ENCODE measurements around the gene SOCS4. TPM values are rescaled to one million over a fixed set of nuclear protein-coding genes. Genes with fewer than 3 reads are reported as not detected.
"Not testable (repeated sequence)": the region's sequence is repeated elsewhere in the genome, so short reads cannot be mapped to it uniquely, and the experiment has no call there.

Gene SOCS4
- total RNA-seq, 2 experiments from 2014 or later: 36.9 to 39.0 TPM

DNA sequence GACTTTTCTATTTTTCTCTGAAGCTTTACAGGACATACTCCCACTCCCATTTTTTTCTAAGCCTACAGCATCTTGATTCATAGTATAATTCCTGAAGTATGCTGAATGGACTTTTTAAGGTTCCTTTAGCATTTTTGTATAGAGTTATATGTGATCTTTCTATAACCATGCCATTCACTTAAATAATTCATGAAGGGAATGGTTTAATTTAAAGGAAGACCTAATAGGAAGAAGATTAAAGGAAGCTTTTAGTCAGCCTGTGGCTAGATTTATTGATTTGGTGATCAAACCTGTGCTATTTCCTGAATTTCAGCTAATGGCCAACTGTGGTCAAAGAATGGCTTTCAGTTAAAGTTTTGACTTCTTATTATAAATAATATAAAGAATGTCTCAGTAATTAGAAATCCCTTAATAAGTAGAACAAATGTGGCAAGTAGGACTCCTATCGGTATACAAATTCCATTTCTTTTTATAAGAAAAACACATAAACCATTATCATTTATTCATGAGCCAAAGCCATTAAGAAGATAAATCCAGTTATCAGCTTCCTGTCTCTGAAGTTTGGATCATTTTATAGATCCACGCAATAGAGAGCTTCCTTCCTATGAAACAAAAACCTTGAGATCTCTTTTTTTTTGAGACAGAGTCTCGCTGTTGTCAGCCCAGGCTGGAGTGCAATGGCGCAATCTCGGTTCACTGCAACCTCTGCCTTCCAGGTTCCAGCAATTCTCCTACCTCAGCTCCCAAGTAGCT lies 20.4 kb downstream of the SOCS4 start:
- CTCF ChIA-PET: no interaction called here

DNA sequence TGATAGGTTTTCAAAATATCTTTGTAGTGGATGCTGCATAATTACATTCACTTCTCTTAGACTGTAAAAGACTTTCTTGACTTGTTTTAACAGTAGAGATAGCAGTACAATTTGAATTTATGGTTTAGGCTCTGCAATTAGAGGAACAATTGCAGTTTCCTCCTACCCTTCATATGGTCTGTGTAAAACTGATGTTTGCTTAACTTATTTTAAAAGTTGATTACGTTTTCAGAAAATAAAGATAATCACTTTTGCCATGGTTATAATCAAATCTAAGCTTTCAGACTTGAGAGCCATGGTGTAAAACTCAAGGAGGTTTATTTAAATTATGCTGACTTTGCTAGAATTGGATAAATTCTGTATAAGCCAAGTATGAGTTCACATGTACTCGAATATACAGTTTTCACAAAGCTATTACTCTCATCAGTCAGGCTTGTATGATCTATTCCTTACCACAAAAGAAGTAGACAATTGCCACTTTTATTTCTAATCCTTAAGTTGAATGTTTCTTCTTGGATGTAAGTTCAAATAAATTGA lies 21.9 kb downstream of the SOCS4 start:
- CTCF ChIA-PET: no interaction called here
- POLR2A ChIA-PET: no interaction called here

More for the DNA sequence above, 20.4 kb downstream of the SOCS4 start:
- POLR2A ChIA-PET: interaction anchor here (0.9 kb wide), 1 partner anchor 21 kb away, joined by 5 read pairs; the partner anchor contains the start of genes SOCS4 and WDHD1

DNA sequence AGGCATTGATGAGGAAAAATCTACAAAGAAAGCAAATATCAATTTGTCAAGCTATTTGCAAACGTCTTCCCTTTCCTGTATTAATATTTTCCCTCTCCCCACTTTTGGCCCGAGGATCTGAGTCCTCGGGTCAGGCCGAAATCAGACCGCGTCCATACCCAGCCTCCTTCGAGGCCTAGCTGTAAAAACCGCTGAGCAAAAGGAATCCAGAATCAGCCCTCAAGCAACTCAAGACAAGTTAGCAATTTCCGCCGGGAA lies 24.1 kb downstream of the SOCS4 start:
- POLR2A ChIA-PET: interaction anchor here (0.6 to 2.0 kb wide), 11 partner anchors 9 to 159 kb away, joined by 3 to 30 read pairs (median 4); partner anchors contain the start of genes DLGAP5, SOCS4 and WDHD1
- CTCF ChIA-PET: interaction anchor here (0.6 to 1.9 kb wide), 20 partner anchors 9 to 220 kb away, joined by 3 to 16 read pairs (median 4); partner anchors contain the start of genes FBXO34, SOCS4 and WDHD1

DNA sequence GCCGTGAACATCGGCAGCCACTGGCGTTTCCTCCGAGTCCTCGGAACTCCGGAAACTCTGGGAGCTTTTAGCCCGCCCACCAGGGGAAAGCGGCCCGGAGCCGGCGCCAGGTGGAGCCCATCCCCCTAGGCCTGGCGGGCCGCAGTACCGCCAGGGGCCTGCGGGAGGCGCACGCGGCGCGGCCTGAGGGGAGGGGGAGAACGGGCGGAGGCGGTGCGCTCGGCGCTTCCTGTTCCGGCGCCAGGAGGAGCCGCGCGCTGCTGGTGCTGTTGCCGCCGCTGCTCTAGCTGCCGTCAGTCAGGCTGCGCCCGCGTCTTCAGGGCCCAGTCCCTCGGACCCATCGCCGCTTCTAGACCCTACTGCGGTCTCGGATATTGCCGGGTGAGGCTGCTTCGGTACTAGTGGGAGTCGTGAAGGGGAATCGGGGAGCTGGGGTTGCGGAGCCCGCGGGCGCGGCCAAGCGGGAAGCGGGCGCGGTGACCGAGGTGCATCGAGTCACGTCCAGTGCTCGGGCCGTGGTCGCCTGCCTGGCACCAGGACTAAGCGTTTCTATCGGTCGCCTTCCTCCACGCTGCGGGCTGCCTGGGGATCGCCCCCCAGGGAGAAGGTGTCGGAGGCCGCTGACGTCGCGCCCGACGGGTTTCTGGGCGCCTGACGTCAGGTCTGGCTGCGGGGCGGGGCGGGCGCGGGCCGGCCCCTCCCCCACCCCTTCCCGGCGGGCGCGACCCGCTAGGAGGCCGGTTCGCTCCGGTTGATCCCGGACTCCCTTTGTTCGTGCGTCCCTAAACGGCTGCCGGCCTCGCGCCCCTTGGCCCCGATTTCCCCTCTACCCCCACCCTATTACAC lies 24.6 kb downstream of the SOCS4 start, which contains the start of gene MAPK1IP1L:
TSS of gene MAPK1IP1L (plus strand) at position 225 of the 846 bp plus-strand sequence. CDS start 10,037 bp downstream, outside the sequence.
- POLR2A ChIA-PET: interaction anchor here (0.6 to 2.0 kb wide), 11 partner anchors 9 to 158 kb away, joined by 3 to 30 read pairs (median 4); partner anchors contain the start of genes DLGAP5, SOCS4 and WDHD1
- CTCF ChIA-PET: interaction anchor here (0.6 to 1.9 kb wide), 22 partner anchors 8 to 219 kb away, joined by 3 to 16 read pairs (median 4); partner anchors contain the start of genes FBXO34, SOCS4 and WDHD1

DNA sequence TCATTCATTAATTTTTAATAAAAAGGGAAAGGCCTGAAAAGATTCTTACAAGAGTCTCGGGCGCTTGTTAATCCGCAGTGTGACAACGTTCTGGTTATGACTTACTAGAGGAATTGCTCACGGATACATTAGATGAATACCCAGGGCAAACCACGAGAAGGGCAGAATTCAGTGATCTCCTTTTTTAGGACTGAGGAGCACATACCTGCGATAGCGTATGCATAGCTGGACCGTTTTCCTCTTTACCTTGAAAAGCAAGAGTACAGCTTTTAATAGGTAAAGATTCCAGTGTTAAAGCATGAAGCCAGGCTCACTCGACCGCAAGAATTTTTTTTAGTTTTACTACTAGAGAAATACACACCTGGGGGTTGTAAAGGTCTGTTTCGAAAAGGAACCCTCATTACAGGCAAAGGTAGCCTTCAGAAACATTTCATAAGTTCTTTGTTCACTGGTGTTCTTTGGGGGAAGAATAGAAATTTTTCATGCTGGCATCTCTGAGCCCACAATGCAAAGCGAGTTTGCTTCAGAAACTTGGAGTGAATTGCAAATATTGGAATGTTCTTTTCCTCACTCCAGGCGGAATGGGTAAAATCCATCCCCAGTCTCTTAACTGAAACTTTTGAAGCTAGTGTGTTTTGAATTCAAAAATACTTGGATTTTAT lies 25.4 kb downstream of the SOCS4 start:
- ChIA-PET POLR2A (interaction anchor here (0.5 to 2.0 kb wide), 8 partner anchors 14 to 46 kb away, joined by 3 to 30 read pairs (median 5); partner anchors contain the start of genes SOCS4 and WDHD1), CTCF (interaction anchor here (0.7 to 1.9 kb wide), 8 partner anchors 10 to 138 kb away, joined by 3 to 16 read pairs (median 5); partner anchors contain the start of genes SOCS4 and WDHD1)

DNA sequence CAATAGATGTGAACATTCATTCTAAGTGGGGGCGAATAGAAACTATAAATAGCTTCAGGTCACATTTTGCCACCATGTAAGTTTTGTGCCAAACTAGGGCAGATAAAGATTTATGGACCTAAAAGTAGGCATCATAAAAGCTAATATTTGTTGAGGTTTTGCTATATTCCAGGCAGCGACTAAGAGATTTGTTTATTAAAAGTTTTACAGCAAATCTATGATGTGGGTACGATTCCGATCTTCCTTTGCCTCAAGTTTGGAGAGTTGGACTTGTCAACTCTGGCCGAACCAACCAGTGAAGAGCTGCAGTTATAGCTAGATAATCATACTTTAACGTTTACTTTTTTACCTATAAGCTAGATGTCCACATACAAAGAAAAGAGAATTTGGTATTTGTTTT lies 26.0 kb downstream of the SOCS4 start:
- ChIA-PET CTCF (no interaction called here), POLR2A (interaction anchor here (0.5 to 1.4 kb wide), 5 partner anchors 14 to 45 kb away, joined by 3 to 6 read pairs (median 5); no protein-coding TSS in a partner anchor)

DNA sequence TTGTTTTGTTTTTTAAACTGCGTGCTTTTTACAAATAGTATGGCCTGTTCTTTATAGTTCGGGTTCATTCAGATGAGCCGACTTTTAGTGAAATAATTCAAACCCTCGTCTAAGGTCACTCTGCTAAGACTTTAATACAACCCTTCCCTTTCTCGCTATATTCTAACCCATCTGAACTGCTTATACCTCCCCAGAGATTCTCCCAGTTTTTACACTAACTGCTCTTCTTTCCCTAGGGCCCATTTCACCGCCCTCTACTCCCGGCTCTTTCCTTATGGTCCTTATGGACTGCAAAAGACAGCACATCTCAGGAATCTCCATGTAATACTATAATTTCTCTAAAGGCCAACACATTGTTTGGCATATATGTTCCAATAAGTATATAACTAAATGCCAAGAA lies 26.5 kb downstream of the SOCS4 start:
- POLR2A ChIA-PET: interaction anchor here (1.1 to 1.4 kb wide), 3 partner anchors 17 to 45 kb away, joined by 3 to 5 read pairs (median 3); no protein-coding TSS in a partner anchor
- CTCF ChIA-PET: interaction anchor here (1.6 kb wide), 1 partner anchor 19 kb away, joined by 4 read pairs; no protein-coding TSS in a partner anchor

DNA sequence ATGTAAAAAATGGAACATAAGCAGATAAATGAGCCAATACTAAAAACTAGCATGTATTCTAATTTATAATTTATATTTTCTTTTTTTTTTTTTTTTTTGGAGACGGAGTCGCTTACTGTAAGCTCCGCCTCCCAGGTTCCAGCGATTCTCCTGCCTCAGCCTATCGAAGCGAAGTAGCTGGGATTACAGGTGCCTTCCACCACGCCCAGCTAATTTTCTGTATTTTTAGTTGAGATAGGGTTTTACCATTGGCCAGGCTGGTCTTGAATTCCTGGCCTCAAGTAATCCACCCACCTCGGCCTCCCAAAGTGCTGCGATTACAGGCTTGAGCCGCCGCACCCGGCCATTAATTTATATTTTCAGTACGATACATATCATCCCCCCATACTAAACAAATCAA lies 27.1 kb downstream of the SOCS4 start:
- CTCF ChIA-PET: interaction anchor here (1.6 kb wide), 1 partner anchor 18 kb away, joined by 4 read pairs; no protein-coding TSS in a partner anchor
- POLR2A ChIA-PET: interaction anchor here (0.6 kb wide), 1 partner anchor 81 kb away, joined by 5 read pairs; no protein-coding TSS in a partner anchor

DNA sequence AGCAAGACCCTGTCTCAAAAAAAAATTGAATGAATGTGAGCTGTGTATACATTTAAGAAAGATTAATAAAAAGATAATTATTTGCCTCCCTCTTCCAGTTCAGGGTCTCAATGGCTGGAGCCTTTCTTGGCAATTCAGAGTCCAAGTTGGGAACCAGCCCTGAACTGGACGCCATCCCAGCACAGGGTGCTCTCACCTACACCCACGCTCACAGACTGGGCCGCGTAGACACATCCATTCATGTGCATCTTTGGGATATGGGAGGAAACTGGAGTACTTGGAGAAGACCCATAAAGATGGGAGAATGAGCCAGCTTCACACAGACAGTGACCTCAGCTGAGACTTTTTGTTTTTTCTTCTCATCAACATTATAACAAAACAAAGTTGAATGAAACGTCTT lies 30.9 kb downstream of the SOCS4 start:
- ChIA-PET CTCF (interaction anchor here (1.2 kb wide), 1 partner anchor 9 kb away, joined by 3 read pairs; no protein-coding TSS in a partner anchor), POLR2A (no interaction called here)

DNA sequence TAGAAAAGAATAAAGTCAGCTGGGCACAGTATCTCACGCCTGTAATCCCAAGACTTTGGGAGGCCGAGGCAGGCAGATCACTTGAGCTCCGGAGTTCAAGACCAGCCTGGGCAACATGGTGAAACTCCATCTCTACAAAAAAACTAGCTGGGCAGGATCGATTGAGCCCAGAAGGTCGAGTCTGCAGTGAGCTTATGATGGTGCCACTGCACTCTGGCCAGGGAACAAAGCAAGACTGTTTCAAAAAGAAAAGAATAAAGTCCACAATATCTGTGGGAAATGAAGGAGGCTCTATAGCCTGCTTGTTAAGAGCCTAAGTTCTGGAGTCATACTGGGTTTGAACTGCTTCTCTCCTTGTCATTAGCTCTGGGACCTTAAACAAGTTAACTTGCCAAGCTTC lies 32.3 kb downstream of the SOCS4 start:
- ChIA-PET POLR2A (no interaction called here), CTCF (interaction anchor here (0.7 to 1.7 kb wide), 2 partner anchors 8 to 76 kb away, joined by 5 to 6 read pairs; partner anchors contain the start of gene MAPK1IP1L)

DNA sequence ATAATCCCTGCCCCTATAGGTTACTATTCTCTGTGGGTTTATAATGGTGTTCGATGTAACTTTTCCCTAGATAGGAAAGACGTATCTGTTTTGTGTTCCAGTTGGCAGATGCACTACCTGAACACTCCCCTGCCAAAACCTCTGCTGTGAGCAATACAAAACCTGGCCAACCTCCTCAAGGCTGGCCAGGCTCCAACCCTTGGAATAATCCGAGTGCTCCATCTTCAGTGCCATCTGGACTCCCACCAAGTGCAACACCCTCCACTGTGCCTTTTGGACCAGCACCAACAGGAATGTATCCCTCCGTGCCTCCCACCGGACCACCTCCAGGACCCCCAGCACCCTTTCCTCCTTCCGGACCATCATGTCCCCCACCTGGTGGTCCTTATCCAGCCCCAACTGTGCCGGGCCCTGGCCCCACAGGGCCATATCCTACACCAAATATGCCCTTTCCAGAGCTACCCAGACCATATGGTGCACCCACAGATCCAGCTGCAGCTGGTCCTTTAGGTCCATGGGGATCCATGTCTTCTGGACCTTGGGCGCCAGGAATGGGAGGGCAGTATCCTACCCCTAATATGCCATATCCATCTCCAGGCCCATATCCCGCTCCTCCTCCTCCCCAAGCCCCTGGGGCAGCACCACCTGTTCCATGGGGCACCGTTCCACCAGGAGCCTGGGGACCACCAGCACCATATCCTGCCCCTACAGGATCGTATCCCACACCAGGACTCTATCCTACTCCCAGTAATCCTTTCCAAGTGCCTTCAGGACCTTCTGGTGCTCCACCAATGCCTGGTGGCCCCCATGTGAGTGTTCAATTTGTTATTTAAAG lies 35.7 kb downstream of the SOCS4 start:
- ChIA-PET CTCF (interaction anchor here (1.6 kb wide), 1 partner anchor 11 kb away, joined by 5 read pairs; the partner anchor contains the start of gene MAPK1IP1L), POLR2A (no interaction called here)

DNA sequence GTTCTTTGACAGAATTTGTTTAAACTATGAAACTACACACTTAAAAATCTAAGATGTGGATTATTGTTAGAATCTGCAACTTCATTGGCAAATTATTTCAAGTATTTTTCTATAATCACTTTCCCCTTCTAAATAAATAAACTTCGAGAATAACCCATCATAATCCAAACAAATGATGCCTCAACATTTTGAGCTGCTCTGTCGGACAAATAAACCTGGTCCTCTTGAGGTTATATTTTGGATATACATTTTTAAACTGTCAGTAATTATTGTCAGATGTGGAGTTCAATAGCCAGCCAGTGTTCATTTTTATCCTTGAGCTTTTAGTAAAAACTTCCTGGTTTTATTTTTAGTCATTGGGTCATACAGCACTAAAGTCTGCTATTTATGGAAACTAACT lies 37.9 kb downstream of the SOCS4 start:
- POLR2A ChIA-PET, CTCF ChIA-PET: not testable (repeated sequence)

DNA sequence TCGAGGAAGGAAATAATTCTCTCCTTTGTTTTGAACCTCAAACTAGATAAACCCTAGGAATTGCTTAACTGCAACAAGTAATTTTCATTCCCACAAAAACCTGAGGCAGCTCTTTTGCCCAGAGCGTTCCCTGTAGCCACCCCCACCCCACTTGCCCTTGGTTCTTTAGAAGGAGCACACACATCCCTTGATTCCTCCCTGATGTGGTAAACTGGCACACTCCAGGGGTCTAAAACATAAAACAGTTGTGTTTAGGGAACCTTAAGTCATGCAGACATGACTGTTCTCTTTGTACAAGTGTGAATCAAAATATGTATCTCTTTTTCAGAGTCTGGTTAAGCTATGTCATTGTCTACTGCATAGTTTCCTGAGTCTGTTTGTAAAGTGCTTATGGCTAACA lies 38.4 kb downstream of the SOCS4 start:
- ChIA-PET POLR2A (no interaction called here), CTCF (interaction anchor here (0.7 to 1.2 kb wide), 3 partner anchors 14 to 1902 kb away, joined by 3 to 7 read pairs (median 3); no protein-coding TSS in a partner anchor)

DNA sequence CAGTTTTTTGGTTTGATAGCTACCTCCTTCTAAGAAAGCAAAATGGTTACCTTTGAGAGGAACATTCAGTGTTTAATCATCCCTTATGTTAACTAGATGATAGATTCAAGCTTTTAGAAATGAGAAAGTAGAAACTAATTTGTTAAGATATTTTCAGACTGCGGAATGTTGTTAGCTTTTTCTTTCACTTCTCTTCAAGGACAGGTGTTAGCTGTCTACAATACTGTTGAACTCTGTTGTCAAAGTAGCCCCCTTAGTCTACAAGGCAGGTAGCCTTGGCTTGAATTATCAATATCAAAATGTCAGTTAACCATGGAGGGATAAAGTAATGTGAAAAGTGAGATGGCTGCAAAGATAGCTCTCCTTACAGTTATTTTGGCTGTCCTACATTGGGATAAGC lies 39.2 kb downstream of the SOCS4 start:
- ChIA-PET CTCF (interaction anchor here (0.7 to 1.2 kb wide), 3 partner anchors 15 to 90 kb away, joined by 3 to 7 read pairs (median 3); no protein-coding TSS in a partner anchor), POLR2A (interaction anchor here (0.6 to 0.7 kb wide), 2 partner anchors 14 to 57 kb away, joined by 6 to 7 read pairs; no protein-coding TSS in a partner anchor)

DNA sequence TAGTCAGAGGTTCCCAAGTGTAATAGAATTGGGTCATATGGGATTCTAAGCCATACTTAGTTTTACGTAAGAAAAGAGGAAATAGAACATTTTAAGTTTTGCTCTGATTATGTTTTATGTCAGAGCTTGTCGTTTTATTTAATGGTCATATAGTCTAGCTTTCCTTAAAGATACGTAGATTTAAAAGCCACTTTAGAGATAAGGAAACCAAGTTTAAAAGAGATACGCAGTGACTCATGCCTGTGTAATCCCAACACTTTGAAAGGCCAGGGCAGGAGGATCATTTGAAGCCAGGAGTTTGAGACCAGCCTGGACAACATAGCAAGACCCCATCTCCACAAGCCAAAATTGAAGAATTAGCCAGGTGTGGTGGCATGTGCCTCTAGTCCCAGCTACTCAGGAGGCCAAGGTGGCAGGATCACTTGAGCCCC lies 44.0 kb downstream of the SOCS4 start:
- ChIA-PET POLR2A (interaction anchor here (1.2 kb wide), 1 partner anchor 18 kb away, joined by 3 read pairs; no protein-coding TSS in a partner anchor), CTCF (interaction anchor here (1.1 kb wide), 1 partner anchor 20 kb away, joined by 3 read pairs; no protein-coding TSS in a partner anchor)

DNA sequence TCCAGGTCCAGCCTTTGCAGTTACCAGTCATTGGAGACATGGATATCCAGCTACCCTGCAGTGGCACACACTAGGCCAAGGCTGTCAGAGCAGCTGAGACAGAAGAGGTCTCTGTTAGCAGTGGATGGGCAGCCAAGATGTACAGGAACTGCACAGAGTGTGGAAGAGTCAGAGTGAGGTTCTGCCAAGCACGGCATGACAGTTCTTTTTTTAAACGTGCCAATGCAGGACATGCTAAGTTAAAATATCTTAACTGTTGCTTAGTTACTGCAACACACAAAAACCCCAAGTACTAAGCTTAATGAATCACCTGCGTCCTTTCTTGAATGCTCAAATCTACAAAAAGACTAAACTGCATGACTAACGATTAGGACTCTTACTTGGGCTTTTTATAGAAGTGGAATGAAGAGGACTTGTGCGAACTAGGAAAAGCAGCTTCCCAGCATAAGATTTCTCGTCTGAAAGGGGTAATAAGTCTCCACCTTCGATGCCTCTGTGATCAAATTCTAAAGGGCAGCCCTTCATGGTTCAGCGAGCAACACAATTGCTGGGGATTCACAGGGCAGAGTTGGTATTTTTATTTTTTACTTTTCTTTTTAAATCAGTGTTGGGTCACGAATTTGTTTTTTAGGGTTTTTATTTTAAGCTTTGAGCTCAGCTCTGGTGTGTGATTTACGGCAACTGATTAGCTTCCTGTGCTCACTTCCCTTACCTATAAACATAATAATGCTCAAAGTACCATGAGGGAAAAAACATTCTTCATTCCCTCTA lies 45.0 kb downstream of the SOCS4 start:
- CTCF ChIA-PET: interaction anchor here (0.5 to 1.4 kb wide), 7 partner anchors 18 to 141 kb away, joined by 3 to 6 read pairs (median 3); partner anchors contain the start of gene MAPK1IP1L

More for the DNA sequence above, 45.0 kb downstream of the SOCS4 start:
- POLR2A ChIA-PET: interaction anchor here (0.6 to 1.7 kb wide), 5 partner anchors 19 to 169 kb away, joined by 3 to 7 read pairs (median 3); partner anchors contain the start of gene MAPK1IP1L

All from activated CD8-positive, alpha-beta memory T cell treated with anti-CD3 and anti-CD28 coated beads for 36 hours (primary cell).